Stimulated activated CD4-positive, alpha-beta T cell treated with anti-CD3 and anti-CD28 coated beads, Interleukin-4, amount 100 ng/mL, for 24 hours (primary cell): ENCODE measurements around the gene TRPV3.
"Not testable (repeated sequence)": the region's sequence is repeated elsewhere in the genome, so short reads cannot be mapped to it uniquely, and the experiment has no call there.

Experiments
- DNase-seq: peaks from one replicate; pipeline ENCODE4 v3.0.0-alpha.2; 2020

Gene TRPV3

GRCh38 chr17:3469529-3469928 is 88.1 kb downstream of the TRPV3 start:
- no peak for DNase-seq

GRCh38 chr17:3466355-3466754 is 91.3 kb downstream of the TRPV3 start:
- not testable (repeated sequence) for DNase-seq
